Measurements from ENCODE around the gene CROCC2. TPM values are rescaled to one million over a fixed set of nuclear protein-coding genes. Genes with fewer than 3 reads are reported as not detected.

Gene CROCC2
- total and polyA plus RNA-seq, 2 of the 13 experiments (the other 11 are each of a cell fraction or from before 2014, with no cell fraction given): not detected

DNA sequence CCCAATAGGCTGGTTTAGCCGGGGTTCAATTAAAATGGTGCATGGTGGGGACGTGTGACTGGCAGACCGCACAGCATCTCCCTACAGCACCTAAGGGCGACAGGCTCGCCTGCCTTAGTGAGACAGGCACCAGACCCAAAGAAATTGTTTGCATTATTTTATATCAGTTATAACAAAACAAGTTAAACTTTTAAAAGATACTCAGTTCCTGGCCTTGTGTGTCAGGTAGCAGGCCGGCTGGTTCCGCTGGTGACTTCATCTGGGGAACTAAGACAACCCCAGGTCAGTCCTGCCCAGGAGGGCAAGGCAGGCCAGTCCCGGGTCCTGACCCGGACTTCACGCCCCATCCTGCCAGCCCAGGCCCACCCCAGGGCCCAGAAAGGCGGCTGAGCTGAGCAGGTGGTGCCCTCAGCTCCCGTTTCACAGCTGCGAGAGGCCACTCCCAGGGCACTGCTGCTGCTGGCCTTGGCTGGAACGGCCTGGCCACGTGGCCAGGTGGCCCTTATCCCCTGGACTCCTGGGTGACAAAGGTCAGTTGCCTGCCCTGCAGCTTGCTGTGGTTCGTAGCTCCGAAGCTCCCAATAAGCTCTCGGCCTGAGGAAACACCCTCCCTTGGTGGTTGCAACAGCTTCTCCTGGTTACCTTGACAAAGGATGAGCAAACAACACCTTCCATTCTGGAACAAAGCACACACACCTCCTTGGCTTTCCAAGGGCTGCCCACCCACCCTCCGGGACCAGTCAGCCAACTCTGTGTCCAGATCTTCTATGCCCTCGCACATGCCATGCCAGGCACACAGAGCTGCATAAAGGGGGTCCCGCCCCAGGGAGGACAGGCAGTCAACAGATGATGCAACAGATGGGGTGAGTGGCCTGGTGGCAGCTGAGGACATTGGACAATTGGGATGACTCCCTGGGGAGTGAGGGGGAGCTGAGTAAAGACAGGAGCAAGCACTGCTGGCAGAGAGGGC is 48.8 kb upstream of the CROCC2 start (continued):
- TF ChIP-seq, protein P1, sequence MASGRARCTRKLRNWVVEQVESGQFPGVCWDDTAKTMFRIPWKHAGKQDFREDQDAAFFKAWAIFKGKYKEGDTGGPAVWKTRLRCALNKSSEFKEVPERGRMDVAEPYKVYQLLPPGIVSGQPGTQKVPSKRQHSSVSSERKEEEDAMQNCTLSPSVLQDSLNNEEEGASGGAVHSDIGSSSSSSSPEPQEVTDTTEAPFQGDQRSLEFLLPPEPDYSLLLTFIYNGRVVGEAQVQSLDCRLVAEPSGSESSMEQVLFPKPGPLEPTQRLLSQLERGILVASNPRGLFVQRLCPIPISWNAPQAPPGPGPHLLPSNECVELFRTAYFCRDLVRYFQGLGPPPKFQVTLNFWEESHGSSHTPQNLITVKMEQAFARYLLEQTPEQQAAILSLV (CRISPR knock-in tag; IDR thresholded peaks at IDR 0.05; ENCODE audit: borderline replicate concordance): peak; percentile 86
- TF ChIP-seq, protein P2, sequence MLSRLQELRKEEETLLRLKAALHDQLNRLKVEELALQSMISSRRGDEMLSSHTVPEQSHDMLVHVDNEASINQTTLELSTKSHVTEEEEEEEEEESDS (CRISPR knock-in tag; IDR thresholded peaks at IDR 0.05; ENCODE audit: borderline replicate concordance): no peak
- TF ChIP-seq PHF20 (CRISPR knock-in tag; IDR thresholded peaks at IDR 0.05): peak; percentile 67; the same call in 1 of the 2 replicates
- TF ChIP-seq ELF3 (CRISPR knock-in tag; IDR thresholded peaks at IDR 0.05): peak; percentile 91
- TF ChIP-seq, protein P3, sequence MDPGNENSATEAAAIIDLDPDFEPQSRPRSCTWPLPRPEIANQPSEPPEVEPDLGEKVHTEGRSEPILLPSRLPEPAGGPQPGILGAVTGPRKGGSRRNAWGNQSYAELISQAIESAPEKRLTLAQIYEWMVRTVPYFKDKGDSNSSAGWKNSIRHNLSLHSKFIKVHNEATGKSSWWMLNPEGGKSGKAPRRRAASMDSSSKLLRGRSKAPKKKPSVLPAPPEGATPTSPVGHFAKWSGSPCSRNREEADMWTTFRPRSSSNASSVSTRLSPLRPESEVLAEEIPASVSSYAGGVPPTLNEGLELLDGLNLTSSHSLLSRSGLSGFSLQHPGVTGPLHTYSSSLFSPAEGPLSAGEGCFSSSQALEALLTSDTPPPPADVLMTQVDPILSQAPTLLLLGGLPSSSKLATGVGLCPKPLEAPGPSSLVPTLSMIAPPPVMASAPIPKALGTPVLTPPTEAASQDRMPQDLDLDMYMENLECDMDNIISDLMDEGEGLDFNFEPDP (CRISPR knock-in tag; conservative IDR thresholded peaks at IDR 0.05): 0 out of 2 replicates have a peak, but pooled peaks have one; percentile 90
- TF ChIP-seq, protein P4, sequence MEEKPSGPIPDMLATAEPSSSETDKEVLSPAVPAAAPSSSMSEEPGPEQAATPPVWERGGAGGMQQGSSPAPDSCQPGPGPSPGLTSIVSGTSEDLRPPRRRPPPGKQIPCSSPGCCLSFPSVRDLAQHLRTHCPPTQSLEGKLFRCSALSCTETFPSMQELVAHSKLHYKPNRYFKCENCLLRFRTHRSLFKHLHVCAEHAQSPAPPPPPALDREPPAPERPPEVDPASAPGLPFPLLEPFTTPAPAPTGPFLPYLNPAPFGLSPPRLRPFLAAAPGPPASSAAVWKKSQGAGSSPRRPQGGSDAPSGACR (CRISPR knock-in tag; IDR thresholded peaks at IDR 0.05): peak; percentile 96
- peak; percentile 67; the same call in 1 of the 2 replicates for TF ChIP-seq REL (CRISPR knock-in tag; conservative IDR thresholded peaks at IDR 0.05)
- TF ChIP-seq ZNF468 (CRISPR knock-in tag; IDR thresholded peaks at IDR 0.05): no peak
- TF ChIP-seq DNMT3B (CRISPR knock-in tag; conservative IDR thresholded peaks at IDR 0.05): peak; percentile 86; the same call in 1 of the 2 replicates
- TF ChIP-seq MAFF (IDR thresholded peaks at IDR 0.05; ENCODE audit: low read depth, low read length): no peak
- TF ChIP-seq, protein P5, sequence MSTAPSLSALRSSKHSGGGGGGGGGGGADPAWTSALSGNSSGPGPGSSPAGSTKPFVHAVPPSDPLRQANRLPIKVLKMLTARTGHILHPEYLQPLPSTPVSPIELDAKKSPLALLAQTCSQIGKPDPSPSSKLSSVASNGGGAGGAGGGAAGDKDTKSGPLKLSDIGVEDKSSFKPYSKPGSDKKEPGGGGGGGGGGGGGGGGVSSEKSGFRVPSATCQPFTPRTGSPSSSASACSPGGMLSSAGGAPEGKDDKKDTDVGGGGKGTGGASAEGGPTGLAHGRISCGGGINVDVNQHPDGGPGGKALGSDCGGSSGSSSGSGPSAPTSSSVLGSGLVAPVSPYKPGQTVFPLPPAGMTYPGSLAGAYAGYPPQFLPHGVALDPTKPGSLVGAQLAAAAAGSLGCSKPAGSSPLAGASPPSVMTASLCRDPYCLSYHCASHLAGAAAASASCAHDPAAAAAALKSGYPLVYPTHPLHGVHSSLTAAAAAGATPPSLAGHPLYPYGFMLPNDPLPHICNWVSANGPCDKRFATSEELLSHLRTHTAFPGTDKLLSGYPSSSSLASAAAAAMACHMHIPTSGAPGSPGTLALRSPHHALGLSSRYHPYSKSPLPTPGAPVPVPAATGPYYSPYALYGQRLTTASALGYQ (CRISPR knock-in tag; IDR thresholded peaks at IDR 0.05): peak; percentile 93
- peak; percentile 97 for TF ChIP-seq ZNF550 (CRISPR knock-in tag; IDR thresholded peaks at IDR 0.05; ENCODE audit: borderline replicate concordance)
- TF ChIP-seq, protein P6, sequence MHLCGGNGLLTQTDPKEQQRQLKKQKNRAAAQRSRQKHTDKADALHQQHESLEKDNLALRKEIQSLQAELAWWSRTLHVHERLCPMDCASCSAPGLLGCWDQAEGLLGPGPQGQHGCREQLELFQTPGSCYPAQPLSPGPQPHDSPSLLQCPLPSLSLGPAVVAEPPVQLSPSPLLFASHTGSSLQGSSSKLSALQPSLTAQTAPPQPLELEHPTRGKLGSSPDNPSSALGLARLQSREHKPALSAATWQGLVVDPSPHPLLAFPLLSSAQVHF (CRISPR knock-in tag; IDR thresholded peaks at IDR 0.05): peak; percentile 96
- peak; percentile 93 for TF ChIP-seq ZBTB7B (CRISPR knock-in tag; IDR thresholded peaks at IDR 0.05)
- TF ChIP-seq, protein P7, sequence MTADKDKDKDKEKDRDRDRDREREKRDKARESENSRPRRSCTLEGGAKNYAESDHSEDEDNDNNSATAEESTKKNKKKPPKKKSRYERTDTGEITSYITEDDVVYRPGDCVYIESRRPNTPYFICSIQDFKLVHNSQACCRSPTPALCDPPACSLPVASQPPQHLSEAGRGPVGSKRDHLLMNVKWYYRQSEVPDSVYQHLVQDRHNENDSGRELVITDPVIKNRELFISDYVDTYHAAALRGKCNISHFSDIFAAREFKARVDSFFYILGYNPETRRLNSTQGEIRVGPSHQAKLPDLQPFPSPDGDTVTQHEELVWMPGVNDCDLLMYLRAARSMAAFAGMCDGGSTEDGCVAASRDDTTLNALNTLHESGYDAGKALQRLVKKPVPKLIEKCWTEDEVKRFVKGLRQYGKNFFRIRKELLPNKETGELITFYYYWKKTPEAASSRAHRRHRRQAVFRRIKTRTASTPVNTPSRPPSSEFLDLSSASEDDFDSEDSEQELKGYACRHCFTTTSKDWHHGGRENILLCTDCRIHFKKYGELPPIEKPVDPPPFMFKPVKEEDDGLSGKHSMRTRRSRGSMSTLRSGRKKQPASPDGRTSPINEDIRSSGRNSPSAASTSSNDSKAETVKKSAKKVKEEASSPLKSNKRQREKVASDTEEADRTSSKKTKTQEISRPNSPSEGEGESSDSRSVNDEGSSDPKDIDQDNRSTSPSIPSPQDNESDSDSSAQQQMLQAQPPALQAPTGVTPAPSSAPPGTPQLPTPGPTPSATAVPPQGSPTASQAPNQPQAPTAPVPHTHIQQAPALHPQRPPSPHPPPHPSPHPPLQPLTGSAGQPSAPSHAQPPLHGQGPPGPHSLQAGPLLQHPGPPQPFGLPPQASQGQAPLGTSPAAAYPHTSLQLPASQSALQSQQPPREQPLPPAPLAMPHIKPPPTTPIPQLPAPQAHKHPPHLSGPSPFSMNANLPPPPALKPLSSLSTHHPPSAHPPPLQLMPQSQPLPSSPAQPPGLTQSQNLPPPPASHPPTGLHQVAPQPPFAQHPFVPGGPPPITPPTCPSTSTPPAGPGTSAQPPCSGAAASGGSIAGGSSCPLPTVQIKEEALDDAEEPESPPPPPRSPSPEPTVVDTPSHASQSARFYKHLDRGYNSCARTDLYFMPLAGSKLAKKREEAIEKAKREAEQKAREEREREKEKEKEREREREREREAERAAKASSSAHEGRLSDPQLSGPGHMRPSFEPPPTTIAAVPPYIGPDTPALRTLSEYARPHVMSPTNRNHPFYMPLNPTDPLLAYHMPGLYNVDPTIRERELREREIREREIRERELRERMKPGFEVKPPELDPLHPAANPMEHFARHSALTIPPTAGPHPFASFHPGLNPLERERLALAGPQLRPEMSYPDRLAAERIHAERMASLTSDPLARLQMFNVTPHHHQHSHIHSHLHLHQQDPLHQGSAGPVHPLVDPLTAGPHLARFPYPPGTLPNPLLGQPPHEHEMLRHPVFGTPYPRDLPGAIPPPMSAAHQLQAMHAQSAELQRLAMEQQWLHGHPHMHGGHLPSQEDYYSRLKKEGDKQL (CRISPR knock-in tag; IDR thresholded peaks at IDR 0.05; ENCODE audit: low read depth): peak; percentile 91

Data from HepG2 (cell line).